ENCODE data around the gene HDX.
A peak's percentile ranks its signal among the peaks of the same experiment; 100 is the strongest.
"Not testable (repeated sequence)": the region's sequence is repeated elsewhere in the genome, so short reads cannot be mapped to it uniquely, and the experiment has no call there.

The HDX gene

GRCh38 chrX:84501798-84502628, at the start of gene HDX:
Gene HDX, minus strand, starts transcription at chrX:84502453. Its CDS starts 27,056 bp downstream, at chrX:84475397.
- peak; percentile 16 for DNase-seq (ENCODE audit: low read depth, low spot score)
- POLR2A ChIA-PET, result no interaction called here
- H3K4me3 ChIP-seq (ENCODE audit: low read depth, low read length), result peak within 1 kb of the TSS; percentile 73
- CTCF ChIA-PET, result interaction anchor here (1.1 kb wide), 1 partner anchor 456 kb away, joined by 3 read pairs; no protein-coding TSS in a partner anchor
- TF ChIP-seq CTCF (IDR thresholded peaks at IDR 0.05; ENCODE audit: insufficient read depth, low read length, missing control alignments), result no peak

GRCh38 chrX:84541315-84541714, 39.1 kb upstream of the HDX start:
- CTCF ChIA-PET; POLR2A ChIA-PET; DNase-seq (ENCODE audit: low read depth, low spot score); H3K4me3 ChIP-seq (ENCODE audit: low read depth, low read length): not testable (repeated sequence)

DNA sequence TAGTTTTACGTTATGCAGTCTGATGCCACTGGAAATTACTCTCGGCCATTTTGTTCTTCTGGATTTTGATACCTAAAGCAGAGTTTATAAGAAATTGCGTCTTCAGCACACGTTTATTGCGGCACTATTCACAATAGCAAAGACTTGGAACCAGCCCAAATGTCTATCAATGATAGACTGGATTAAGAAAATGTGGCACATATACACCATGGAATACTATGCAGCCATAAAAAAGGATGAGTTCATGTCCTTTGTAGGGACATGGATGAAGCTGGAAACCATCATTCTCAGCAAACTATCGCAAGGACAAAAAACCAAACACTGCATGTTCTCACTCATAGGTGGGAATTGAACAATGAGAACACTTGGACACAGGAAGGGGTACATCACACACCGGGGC, 35.4 kb upstream of the HDX start:
- POLR2A ChIA-PET; DNase-seq (ENCODE audit: low read depth, low spot score); H3K4me3 ChIP-seq (ENCODE audit: low read depth, low read length); CTCF ChIA-PET: not testable (repeated sequence)

DNA sequence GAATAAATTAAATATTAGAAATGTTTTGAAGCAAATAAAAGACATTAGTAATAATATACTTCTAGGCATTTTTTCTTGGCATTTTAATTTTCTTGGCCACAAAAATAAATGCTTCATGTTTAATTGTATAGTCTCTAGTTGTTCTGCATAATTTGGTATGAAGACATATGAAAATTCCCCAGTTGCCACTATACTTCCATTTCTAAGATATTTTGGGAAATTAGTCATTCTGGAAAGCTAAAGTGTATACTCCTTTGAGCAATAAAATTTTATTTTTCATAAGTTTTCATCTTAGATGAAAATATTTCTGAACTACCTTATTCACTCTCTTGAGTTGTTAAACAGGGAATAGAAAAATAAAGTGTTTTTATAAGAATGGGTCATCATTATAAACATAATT, 13.8 kb downstream of the HDX start:
- POLR2A ChIA-PET, result no interaction called here
- no peak overlapping the region for H3K4me3 ChIP-seq (ENCODE audit: low read depth, low read length)
- DNase-seq (ENCODE audit: low read depth, low spot score), result no peak
- TF ChIP-seq CTCF (IDR thresholded peaks at IDR 0.05; ENCODE audit: insufficient read depth, low read length, missing control alignments), result no peak
- CTCF ChIA-PET, result no interaction called here

DNA sequence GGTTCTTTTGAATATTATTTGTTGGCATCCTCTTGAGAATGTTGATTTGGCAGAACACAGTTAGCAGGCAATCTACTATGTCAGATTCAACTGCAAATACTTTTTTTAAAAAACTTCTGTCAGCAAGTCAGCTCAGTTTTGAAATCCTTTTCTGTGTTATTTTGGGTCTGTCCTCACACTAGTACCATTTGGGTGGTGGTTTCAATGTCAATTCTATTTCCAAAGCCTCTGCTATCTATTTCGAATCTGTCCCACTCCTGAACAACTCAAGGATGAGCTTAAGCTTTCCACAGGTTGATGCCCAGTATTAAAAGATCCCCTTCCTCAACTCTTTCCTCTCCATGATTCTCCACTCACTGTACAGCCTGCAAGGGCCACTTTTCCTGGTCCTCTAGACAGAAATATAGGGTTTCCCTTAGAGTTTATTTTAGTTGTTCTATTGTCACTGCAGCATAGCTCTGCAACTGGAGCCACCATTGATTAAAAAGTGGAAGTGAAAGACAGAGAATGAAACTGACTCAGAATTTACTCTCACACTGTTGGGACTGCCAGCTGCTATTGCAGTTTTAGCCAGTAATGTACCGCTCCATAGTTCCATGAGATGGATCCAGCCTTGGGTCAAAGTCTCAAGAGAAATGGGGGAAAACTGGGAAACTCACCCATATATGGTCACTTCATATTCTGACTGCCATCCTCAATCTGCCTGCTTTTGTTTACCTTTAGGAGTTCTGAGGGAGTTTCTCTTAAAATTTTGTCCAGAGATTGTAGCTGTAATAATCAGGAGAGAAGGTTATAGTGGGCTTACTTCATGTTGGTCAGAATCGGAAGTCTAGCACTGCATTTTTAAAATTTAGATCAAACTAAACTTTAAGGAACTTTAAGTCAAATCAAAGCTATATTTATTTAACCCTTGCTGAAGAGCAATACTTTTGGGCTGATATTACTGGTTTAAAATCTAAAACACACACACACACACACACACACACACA, 14.6 kb downstream of the HDX start:
- DNase-seq (ENCODE audit: low read depth, low spot score), result no peak
- no peak overlapping the region for H3K4me3 ChIP-seq (ENCODE audit: low read depth, low read length)
- CTCF ChIA-PET, result no interaction called here
- POLR2A ChIA-PET, result no interaction called here
- no peak for TF ChIP-seq CTCF (IDR thresholded peaks at IDR 0.05; ENCODE audit: insufficient read depth, low read length, missing control alignments)

DNA sequence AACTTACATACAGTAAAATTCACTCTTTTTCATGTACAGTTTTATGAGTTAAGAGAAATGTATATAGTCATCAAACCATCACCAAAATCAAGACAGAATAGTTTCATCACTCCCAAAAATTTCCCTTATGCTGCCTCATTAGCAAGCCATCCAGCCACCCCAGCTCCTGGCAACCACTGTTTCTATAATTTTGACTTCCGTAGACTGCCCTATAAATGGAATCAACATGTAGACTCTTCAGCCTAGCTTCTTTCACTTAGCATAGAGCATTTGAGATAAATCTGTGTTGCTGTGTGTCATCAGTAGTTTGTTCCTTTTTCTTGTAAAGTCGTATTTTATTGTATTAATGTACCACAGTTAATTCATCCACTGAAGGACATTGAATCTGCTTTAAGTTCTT, 23.2 kb downstream of the HDX start:
- CTCF ChIA-PET, result no interaction called here
- POLR2A ChIA-PET, result no interaction called here
- no peak for DNase-seq (ENCODE audit: low read depth, low spot score)
- H3K4me3 ChIP-seq (ENCODE audit: low read depth, low read length), result no peak overlapping the region
- TF ChIP-seq CTCF (IDR thresholded peaks at IDR 0.05; ENCODE audit: insufficient read depth, low read length, missing control alignments), result no peak

DNA sequence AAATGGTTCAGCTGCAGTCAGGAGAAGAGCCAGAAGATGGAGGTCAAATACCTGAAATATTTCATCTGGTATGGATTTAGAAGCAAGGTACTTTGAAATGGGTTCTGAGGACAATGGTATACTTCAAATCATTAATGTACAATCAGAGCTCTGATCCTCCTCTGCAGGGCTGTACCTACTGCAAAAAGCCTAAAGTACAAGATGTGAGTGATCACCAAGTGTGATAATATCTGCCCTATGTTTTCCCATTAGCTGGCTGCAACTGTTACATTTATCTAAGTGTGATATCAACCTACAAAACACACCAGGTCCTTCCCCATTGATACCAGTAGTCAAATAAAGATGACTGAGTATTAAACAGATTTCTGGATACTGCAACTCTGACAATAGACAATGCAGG, 25.1 kb downstream of the HDX start:
- ChIA-PET CTCF (no interaction called here), POLR2A (no interaction called here)
- no peak overlapping the region for H3K4me3 ChIP-seq (ENCODE audit: low read depth, low read length)
- no peak for TF ChIP-seq CTCF (IDR thresholded peaks at IDR 0.05; ENCODE audit: insufficient read depth, low read length, missing control alignments)
- no peak for DNase-seq (ENCODE audit: low read depth, low spot score)

All from AG04449 (cell line).